Jurkat, Clone E6-1 (cell line): ENCODE data around the gene ELMOD3. TPM values are rescaled to one million over a fixed set of nuclear protein-coding genes. Genes with fewer than 3 reads are reported as not detected.
"Not testable (repeated sequence)": the region's sequence is repeated elsewhere in the genome, so short reads cannot be mapped to it uniquely, and the experiment has no call there.

Source experiments
- DNase-seq: peaks from one replicate; pipeline ENCODE4 v3.0.0-alpha.2; 2011; ENCODE audit warnings: low read depth, low spot score
- H3K4me3 ChIP-seq: 2 replicates; pipeline ENCODE4 v1.5.1; 2011; ENCODE audit warnings: mild to moderate bottlenecking, low read length, control low read depth, moderate library complexity
- polyA plus RNA-seq: library from polyadenylated mRNA; unstranded; fragments of >200 nt; gene quantifications from one replicate; pipeline ENCODE4 v1.2.1, GENCODE V29; 2012; ENCODE audit warnings: missing spikeins; ENCODE audit not compliant: insufficient read length, insufficient read depth

Gene ELMOD3
- 22.4 TPM for polyA plus RNA-seq

GRCh38 chr2:85354286-85355072 lies at the start of gene ELMOD3, which contains the start of gene RETSAT:
ELMOD3 (plus strand) TSS chr2:85354769; CDS start chr2:85357199, 2,430 bp downstream.
RETSAT (minus strand) TSS chr2:85354528; CDS start chr2:85354507, 21 bp downstream.
- peak within 1 kb of the TSS; percentile 82 for H3K4me3 ChIP-seq
- peak; percentile 99 for DNase-seq

GRCh38 chr2:85307527-85307897 lies 47.1 kb upstream of the ELMOD3 start:
- no peak for DNase-seq
- H3K4me3 ChIP-seq: no peak overlapping the region

- no peak for DNase-seq
- H3K4me3 ChIP-seq: no peak overlapping the region
Measured at GRCh38 chr2:85308201-85308600, 46.4 kb upstream of the ELMOD3 start.

GRCh38 chr2:85308896-85309555 lies 45.5 kb upstream of the ELMOD3 start:
- no peak for DNase-seq
- no peak overlapping the region for H3K4me3 ChIP-seq

GRCh38 chr2:85309699-85310321 lies 44.8 kb upstream of the ELMOD3 start:
- DNase-seq: no peak
- no peak overlapping the region; the same call in 1 of the 2 replicates for H3K4me3 ChIP-seq

- no peak overlapping the region for H3K4me3 ChIP-seq
- no peak for DNase-seq
Measured at GRCh38 chr2:85310330-85310729, 44.2 kb upstream of the ELMOD3 start.

- no peak for DNase-seq
- no peak overlapping the region for H3K4me3 ChIP-seq
Measured at GRCh38 chr2:85312404-85312803, 42.2 kb upstream of the ELMOD3 start.

- no peak overlapping the region for H3K4me3 ChIP-seq
- DNase-seq: no peak
Measured at GRCh38 chr2:85314884-85315242, 39.7 kb upstream of the ELMOD3 start.

- not testable (repeated sequence) for DNase-seq, H3K4me3 ChIP-seq
Measured at GRCh38 chr2:85315921-85316320, 38.6 kb upstream of the ELMOD3 start.

- H3K4me3 ChIP-seq: no peak overlapping the region
- no peak for DNase-seq
Measured at GRCh38 chr2:85318222-85319074, 36.1 kb upstream of the ELMOD3 start.

GRCh38 chr2:85319796-85320195 lies 34.8 kb upstream of the ELMOD3 start:
- no peak overlapping the region for H3K4me3 ChIP-seq

GRCh38 chr2:85323351-85323987 lies 31.1 kb upstream of the ELMOD3 start:
- DNase-seq: no peak

More at GRCh38 chr2:85319796-85320195, 34.8 kb upstream of the ELMOD3 start:
- DNase-seq: no peak

GRCh38 chr2:85323988-85324367 lies 30.6 kb upstream of the ELMOD3 start:
- not testable (repeated sequence) for H3K4me3 ChIP-seq, DNase-seq

More at GRCh38 chr2:85323351-85323987, 31.1 kb upstream of the ELMOD3 start:
- H3K4me3 ChIP-seq: no peak overlapping the region

- H3K4me3 ChIP-seq: no peak overlapping the region
- DNase-seq: no peak
Measured at GRCh38 chr2:85324639-85325465, 29.7 kb upstream of the ELMOD3 start.

GRCh38 chr2:85325466-85325811 lies 29.1 kb upstream of the ELMOD3 start:
- DNase-seq: no peak
- no peak overlapping the region for H3K4me3 ChIP-seq

GRCh38 chr2:85326406-85327159 lies 28.0 kb upstream of the ELMOD3 start:
- DNase-seq: peak; percentile 56
- H3K4me3 ChIP-seq: peak overlapping the region; percentile 99

GRCh38 chr2:85327160-85327821 lies 27.3 kb upstream of the ELMOD3 start:
- peak; percentile 63 for DNase-seq
- H3K4me3 ChIP-seq: peak overlapping the region; percentile 99
